Heart right ventricle (tissue), 16 donors: Measurements from ENCODE around the gene CDH11. TPM values are rescaled to one million over a fixed set of nuclear protein-coding genes. Genes with fewer than 3 reads are reported as not detected.

Experiments used
- ATAC-seq, 8 donors: fragments of 200-7000 bp; cut with Tn5 transposase; one replicate each; pipeline ENCODE4 v1.9.1; 2020; ENCODE audit warnings: mild to moderate bottlenecking in 8 of 8, moderate library complexity in 8 of 8, moderate number of reproducible peaks in 1 of 8
- DNase-seq, 2 donors: peaks; one replicate each; pipeline ENCODE4 v3.0.0-alpha.2; 2020
- H3K27ac ChIP-seq, 10 donors: fragments of 200-600 bp; sonication (generic) in 2 of 10; one replicate each; pipeline versions ENCODE4 v1.5.0 to v1.8.0; 2020 to 2022; ENCODE audit warnings: mild to moderate bottlenecking in 3 of 10
- H3K27me3 ChIP-seq, 7 donors: fragments of 200-600 bp; one replicate each; pipeline ENCODE4 v1.8.0; 2021 to 2022; ENCODE audit warnings: mild to moderate bottlenecking in 2 of 7
- H3K36me3 ChIP-seq, 9 donors: fragments of 200-600 bp; sonication (generic) in 1 of 9; one replicate each; pipeline versions ENCODE4 v1.5.0 to v1.8.0; 2020 to 2022; ENCODE audit warnings: mild to moderate bottlenecking in 2 of 9
- H3K4me1 ChIP-seq, 9 donors: fragments of 200-600 bp; sonication (generic) in 1 of 9; one replicate each; pipeline versions ENCODE4 v1.5.0 to v1.8.0; 2020 to 2022; ENCODE audit warnings: mild to moderate bottlenecking in 4 of 9
- H3K4me3 ChIP-seq, 10 donors: fragments of 200-600 bp; sonication (generic) in 2 of 10; one replicate each; pipeline versions ENCODE4 v1.5.0 to v1.8.0; 2020 to 2022; ENCODE audit warnings: mild to moderate bottlenecking in 7 of 10, moderate library complexity in 2 of 10
- H3K9me3 ChIP-seq, 11 donors: fragments of 200-600 bp in 10 of 11; sonication (generic) in 2 of 11; one replicate each; pipeline versions ENCODE4 v1.5.0 to v1.8.0; 2013 to 2022; ENCODE audit warnings: mild to moderate bottlenecking in 2 of 11, control low read depth in 1 of 11, moderate library complexity in 1 of 11
- CTCF ChIP-seq, 9 donors: fragments of 200-600 bp; sonication (generic) in 2 of 9; IDR thresholded peaks; one replicate each; pipeline versions ENCODE4 v1.5.0 to v1.8.0; 2021 to 2022; ENCODE audit warnings: antibody characterized with exemption in 9 of 9, mild to moderate bottlenecking in 5 of 9, moderate library complexity in 1 of 9
- WGBS, 2 donors: extraction: QIAGEN DNeasy Blood & Tissue Kit; methylation state at CpG; one replicate each; pipeline ENCODE4 v1.1.7; 2013; ENCODE audit warnings: inconsistent platforms in 1 of 2; 5-methylcytosine and 5-hydroxymethylcytosine counted together
- intact Hi-C, 10 donors: fragments of 100-400 bp; cut with DNase I; formaldehyde crosslinking; loops; one replicate each; pipeline versions ENCODE4 v1.11.1 to v1.14.2; 2022
- polyA plus RNA-seq, 2 donors: library from polyadenylated mRNA; stranded (reverse); fragments of 200-250 nt; gene quantifications; one replicate each; pipeline ENCODE4 v1.2.3, GENCODE V29; 2013
- total RNA-seq, 10 donors: library from RNA; stranded (reverse); fragmentation: NEBNext Ultra II Directional in 3 of 10; extraction: Animal tissue kit (Norgen Biotek cat#: 25700) in 3 of 10; gene quantifications; one replicate each; pipeline versions ENCODE4 v1.2.1 to v1.2.4, GENCODE V29; 2021 to 2023
- donor health status: Arrhythmogenic right ventricular cardiomyopathy.
- donor health status: ischemic (EF 13 %, LVEDD 7.1; RV severe dilation, severe dysfunction).
- donor health status: healthy with polysubstance abuse.
- donor health status: DM: no; HTN: yes; CAD: no.
- donor health status: DM: no; HTN: no; CAD: no.
- donor health status: ischemic (EF 25% LVEDD 6.9; RV normal size, moderate dysfunction).
- donor health status: ischemic (EF 25% LVEDD 5.7; RV mildly dilated, moderate dysfunction).
- donor health status: healthy.
- donor health status: DM: yes; HTN: yes; CAD: no.
- donor health status: Ischemic cardiomyopathy.
- donor health status: ischemic (EF 35%, LVEDD 5.7; RV mildly dilated, moderate dysfunction).
- donor health status: nonischemic (EF 11% LVEDD 7.7; RV severe dilation, severe dysfunction).
- donor health status: DM: yes; HTN: yes; CAD: no.
- donor health status: PGD.
- donor health status: ischemic (EF 29% LVEDD 5.4; RV normal size, mild dysfunction).
- donor health status: nonischemic (EF 23%, LVEDD 6.1; RV moderate dilation, normal function).

CDH11 gene
- total and polyA plus RNA-seq, 12 donors, result 1.7 to 29.6 (median 6.5) TPM

DNA sequence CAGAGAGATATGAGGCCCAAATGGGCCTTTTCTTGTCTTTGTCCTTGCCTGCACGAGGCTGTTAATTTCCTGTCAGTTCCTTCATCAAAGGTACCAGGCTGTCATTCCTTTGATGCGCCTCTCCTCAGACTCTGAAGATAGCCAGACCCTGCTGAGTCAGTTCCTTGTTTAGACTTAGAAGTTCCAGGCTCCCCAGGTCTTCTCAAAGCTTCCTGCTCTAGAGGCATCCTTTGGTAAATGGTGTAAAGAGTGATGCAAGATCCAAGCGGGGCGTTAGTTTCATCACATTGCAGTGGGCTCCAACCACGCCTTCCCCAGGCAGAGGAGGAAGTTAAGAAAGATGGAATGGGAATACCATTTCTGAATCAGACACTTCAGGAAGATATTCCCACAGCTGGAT is 4.0 kb upstream of the CDH11 start:
- Histone ChIP-seq H3K9me3 (no peaks in the 10 kb centered on the region), H3K4me3 (no peak overlapping the region), H3K4me1 (peaks cover 0 to 20% (median 9%) of the 10 kb centered on the region in 9 donors), H3K36me3 (no peaks in the 10 kb centered on the region), H3K27me3 (peaks cover 0 to 38% (median 29%) of the 10 kb centered on the region in 7 donors), H3K27ac (no peak overlapping the region)
- ATAC-seq (no peak), DNase-seq (no peak)
- TF ChIP-seq CTCF (IDR thresholded peaks at IDR 0.05), result no peak
- intact Hi-C loops, result loop anchor here in 3 of 10 donors (10.0 kb wide), 4 partner anchors 179 to 1139 kb away; no protein-coding TSS in a partner anchor
- 75 to 77% methylated on average over 5 of the region's 5 CpGs for WGBS, 2 donors

DNA sequence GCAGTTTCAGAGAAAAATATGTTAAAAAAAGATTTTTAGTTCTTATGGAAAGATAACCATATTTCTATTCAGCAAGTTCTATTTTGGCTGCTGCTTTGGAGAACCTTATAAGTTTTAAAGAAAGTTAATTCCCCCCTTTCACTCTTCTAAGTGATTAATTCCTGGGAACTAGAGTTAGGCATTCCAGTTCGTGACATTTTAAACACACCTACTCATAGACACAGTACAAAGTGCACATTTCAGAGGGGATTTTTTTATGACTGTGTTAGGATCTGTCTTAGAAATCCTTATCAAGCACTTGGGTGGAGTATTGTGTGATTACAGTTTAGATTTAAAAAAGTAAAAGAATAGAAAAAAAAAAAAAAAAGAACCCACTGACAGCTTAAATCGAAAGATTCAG is 3.5 kb upstream of the CDH11 start:
- intact Hi-C loops, result loop anchor here in 3 of 10 donors (10.0 kb wide), 4 partner anchors 179 to 1139 kb away; no protein-coding TSS in a partner anchor
- H3K27me3 ChIP-seq, result peaks cover 0 to 43% (median 30%) of the 10 kb centered on the region in 7 donors
- DNase-seq (no peak), ATAC-seq (no peak)
- WGBS, 2 donors, result 50 to 69% methylated on average over 2 of the region's 2 CpGs
- H3K9me3 ChIP-seq, result no peaks in the 10 kb centered on the region
- no peak overlapping the region for H3K4me3 ChIP-seq
- no peak overlapping the region for H3K27ac ChIP-seq
- peaks cover 0 to 20% (median 9%) of the 10 kb centered on the region in 9 donors for H3K4me1 ChIP-seq
- no peaks in the 10 kb centered on the region for H3K36me3 ChIP-seq
- TF ChIP-seq CTCF (IDR thresholded peaks at IDR 0.05), result no peak

DNA sequence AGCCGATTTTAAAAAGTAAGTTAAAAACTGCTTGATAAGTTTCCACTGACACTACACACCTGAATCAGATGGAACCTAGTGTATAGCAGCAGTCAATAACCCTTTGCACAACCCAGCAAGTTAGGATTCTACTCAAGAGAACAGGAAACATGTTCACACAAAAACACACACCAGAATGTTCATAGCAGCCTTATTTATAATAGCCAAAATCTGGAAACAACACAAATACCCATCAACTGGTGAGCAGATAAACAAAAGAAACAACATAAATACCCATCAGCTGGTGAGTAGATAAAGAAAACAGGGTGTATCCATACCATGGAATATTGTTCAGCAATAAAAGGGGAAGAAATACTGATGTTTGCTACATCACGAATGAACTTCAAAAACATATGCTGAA is 2.7 kb upstream of the CDH11 start:
- H3K27me3 ChIP-seq, result peaks cover 0 to 51% (median 30%) of the 10 kb centered on the region in 7 donors
- 74 to 77% methylated on average over 2 of the region's 2 CpGs for WGBS, 2 donors
- no peak for ATAC-seq
- H3K4me3 ChIP-seq, result no peak overlapping the region
- TF ChIP-seq CTCF (IDR thresholded peaks at IDR 0.05), result no peak
- DNase-seq, result no peak
- no peaks in the 10 kb centered on the region for H3K36me3 ChIP-seq
- no peaks in the 10 kb centered on the region for H3K9me3 ChIP-seq
- H3K27ac ChIP-seq, result no peak overlapping the region
- peaks cover 0 to 22% (median 9%) of the 10 kb centered on the region in 9 donors for H3K4me1 ChIP-seq
- intact Hi-C loops, result loop anchor here in 5 of 10 donors (5.0 to 10.0 kb wide), 6 partner anchors 53 to 1148 kb away; no protein-coding TSS in a partner anchor

- no peak for ATAC-seq
- H3K27me3 ChIP-seq, result peaks cover 0 to 53% (median 30%) of the 10 kb centered on the region in 7 donors
- DNase-seq, result no peak
- TF ChIP-seq CTCF (IDR thresholded peaks at IDR 0.05), result no peak
- H3K27ac ChIP-seq, result peak overlapping the region in 1 of 10 donors; percentile 79
- 60 to 67% methylated on average over 7 of the region's 7 CpGs for WGBS, 2 donors
- H3K9me3 ChIP-seq, result no peaks in the 10 kb centered on the region
- intact Hi-C loops, result loop anchor here in 5 of 10 donors (5.0 to 10.0 kb wide), 6 partner anchors 53 to 1148 kb away; no protein-coding TSS in a partner anchor
- H3K4me3 ChIP-seq, result peak overlapping the region in 6 of 10 donors; percentile 63 to 72 (median 65)
- no peaks in the 10 kb centered on the region for H3K36me3 ChIP-seq
- peaks cover 0 to 26% (median 9%) of the 10 kb centered on the region in 9 donors for H3K4me1 ChIP-seq
These were observed 2.3 kb upstream of the CDH11 start for GRCh38 chr16:65124212-65124548.
